ENCODE data around the gene SLITRK1.

SLITRK1 gene

GRCh38 chr13:83867708-83868107, 14.6 kb downstream of the SLITRK1 start:
- no peak for DNase-seq (ENCODE audit: low read depth)

- DNase-seq (ENCODE audit: low read depth): no peak
Observed at GRCh38 chr13:83865161-83866137, 16.8 kb downstream of the SLITRK1 start.

GRCh38 chr13:83853771-83854170, 28.5 kb downstream of the SLITRK1 start:
- DNase-seq (ENCODE audit: low read depth): no peak

- DNase-seq (ENCODE audit: low read depth): no peak
Observed at GRCh38 chr13:83845106-83845505, 37.2 kb downstream of the SLITRK1 start.

- no peak for DNase-seq (ENCODE audit: low read depth)
Observed at GRCh38 chr13:83839146-83839545, 43.1 kb downstream of the SLITRK1 start.

GRCh38 chr13:83831796-83832195, 50.5 kb downstream of the SLITRK1 start:
- DNase-seq (ENCODE audit: low read depth): no peak

GRCh38 chr13:83829810-83830209, 52.5 kb downstream of the SLITRK1 start:
- DNase-seq (ENCODE audit: low read depth): no peak

- no peak for DNase-seq (ENCODE audit: low read depth)
Observed at GRCh38 chr13:83827338-83827737, 54.9 kb downstream of the SLITRK1 start.

Measured in GM04504 (cell line).